MM.1S (cell line): ENCODE results near the gene PTTG1.
A peak's percentile ranks its signal among the peaks of the same experiment; 100 is the strongest.
"Not testable (repeated sequence)": the region's sequence is repeated elsewhere in the genome, so short reads cannot be mapped to it uniquely, and the experiment has no call there.

Experiments
- DNase-seq: peaks from one replicate; pipeline ENCODE4 v3.0.0-alpha.2; 2015
- H2AFZ ChIP-seq: fragments of 300-600 bp; sonication (generic); 2 replicates; pipeline ENCODE4 v1.6.0; 2016; ENCODE audit warnings: antibody characterized with exemption, low read length
- H3F3A ChIP-seq: fragments of 300-600 bp; sonication (generic); 2 replicates; pipeline ENCODE4 v1.6.1; 2016; ENCODE audit warnings: mild to moderate bottlenecking, antibody characterized with exemption, low read length, moderate library complexity, mixed read lengths; ENCODE audit not compliant: insufficient read depth
- H3K27ac ChIP-seq: fragments of 300-600 bp; sonication (generic); 2 replicates; pipeline ENCODE4 v1.5.1; 2016; ENCODE audit warnings: mild to moderate bottlenecking, low read length
- H3K27me3 ChIP-seq: fragments of 300-600 bp; sonication (generic); replicated peaks from 2 replicates; pipeline ENCODE4 v1.6.0; 2016; ENCODE audit warnings: low read length; ENCODE audit not compliant: insufficient read depth
- H3K36me3 ChIP-seq: fragments of 300-600 bp; sonication (generic); replicated peaks from 2 replicates; pipeline ENCODE4 v1.6.1; 2016; ENCODE audit warnings: mild to moderate bottlenecking, low read length, mixed read lengths; ENCODE audit not compliant: insufficient read depth
- H3K4me1 ChIP-seq: fragments of 300-600 bp; sonication (generic); 2 replicates; pipeline ENCODE4 v1.6.1; 2016; ENCODE audit warnings: low read length, mixed read lengths
- H3K4me2 ChIP-seq: fragments of 300-600 bp; sonication (generic); 2 replicates; pipeline ENCODE4 v1.6.0; 2016; ENCODE audit warnings: low read depth, low read length
- H3K4me3 ChIP-seq: fragments of 300-600 bp; sonication (generic); 2 replicates; pipeline ENCODE4 v1.5.1; 2016; ENCODE audit warnings: low read length, mixed read lengths
- H3K79me2 ChIP-seq: fragments of 300-600 bp; sonication (generic); 2 replicates; pipeline ENCODE4 v1.6.1; 2016; ENCODE audit warnings: mixed run types, low read length, mixed read lengths
- H3K9ac ChIP-seq: fragments of 300-600 bp; sonication (generic); 2 replicates; pipeline ENCODE4 v1.6.1; 2016; ENCODE audit warnings: low read length, mixed read lengths
- H3K9me2 ChIP-seq: fragments of 300-600 bp; sonication (generic); replicated peaks from 2 replicates; pipeline ENCODE4 v1.6.1; 2016; ENCODE audit warnings: mild to moderate bottlenecking, low read length, mixed read lengths; ENCODE audit not compliant: insufficient read depth
- H3K9me3 ChIP-seq: fragments of 300-600 bp; sonication (generic); replicated peaks from 2 replicates; pipeline ENCODE4 v1.6.1; 2016; ENCODE audit warnings: mild to moderate bottlenecking, low read length, mixed read lengths; ENCODE audit not compliant: insufficient read depth
- H4K20me1 ChIP-seq: fragments of 300-600 bp; sonication (generic); 2 replicates; pipeline ENCODE4 v1.6.1; 2016; ENCODE audit warnings: mild to moderate bottlenecking, low read length, moderate library complexity, mixed read lengths; ENCODE audit not compliant: insufficient read depth
- CTCF ChIP-seq: fragments of 300-600 bp; sonication (generic); IDR thresholded peaks from 2 replicates; pipeline ENCODE4 v1.5.1; 2016; ENCODE audit warnings: antibody characterized with exemption, low read length, mixed read lengths
- EZH2 ChIP-seq: fragments of 300-600 bp; sonication (generic); optimal IDR thresholded peaks from 2 replicates; pipeline ENCODE3; 2017; ENCODE audit warnings: low read depth, mild to moderate bottlenecking, antibody characterized with exemption, low read length, mixed read lengths
- EZH2phosphoT487 ChIP-seq: fragments of 300-600 bp; sonication (generic); IDR thresholded peaks from 2 replicates; pipeline ENCODE4 v1.6.1; 2018; ENCODE audit warnings: antibody characterized with exemption, low read length

The PTTG1 gene

GRCh38 chr5:160436017-160436416 lies 14.4 kb downstream of the PTTG1 start:
- Histone ChIP-seq H3K79me2 (no peaks in the 10 kb centered on the region), H3K4me2 (no peak overlapping the region), H4K20me1 (no peaks in the 10 kb centered on the region)

GRCh38 chr5:160436661-160437060 lies 15.0 kb downstream of the PTTG1 start:
- not testable (repeated sequence) for H3K27ac ChIP-seq, H2AFZ ChIP-seq, H3K36me3 ChIP-seq, H3F3A ChIP-seq, H3K9me3 ChIP-seq, H3K4me3 ChIP-seq, H4K20me1 ChIP-seq, H3K79me2 ChIP-seq, H3K4me2 ChIP-seq, H3K9ac ChIP-seq, H3K9me2 ChIP-seq, H3K27me3 ChIP-seq, DNase-seq
- peaks cover 12% of the 10 kb centered on the region for H3K4me1 ChIP-seq

More at GRCh38 chr5:160436017-160436416, 14.4 kb downstream of the PTTG1 start:
- Histone ChIP-seq H3K36me3 (no peaks in the 10 kb centered on the region), H3K27ac (no peak overlapping the region), H3K9me3 (no peaks in the 10 kb centered on the region), H3F3A (0 out of 2 replicates have a peak, but pooled peaks cover 2% of the 10 kb centered on the region), H2AFZ (no peak overlapping the region), H3K4me1 (peaks cover 6% of the 10 kb centered on the region; the same call in 1 of the 2 replicates), H3K27me3 (no peaks in the 10 kb centered on the region), H3K4me3 (no peak overlapping the region), H3K9me2 (no peaks in the 10 kb centered on the region), H3K9ac (no peak overlapping the region)
- DNase-seq, result no peak
- no peak for TF ChIP-seq EZH2phosphoT487
- TF ChIP-seq CTCF, result no peak
- no peak for TF ChIP-seq EZH2

- no peaks in the 10 kb centered on the region for H3K79me2 ChIP-seq
- H3K27ac ChIP-seq, result no peak overlapping the region
- H3K9ac ChIP-seq, result no peak overlapping the region
- 0 out of 2 replicates have a peak, but pooled peaks cover 2% of the 10 kb centered on the region for H3F3A ChIP-seq
- H3K9me3 ChIP-seq, result no peaks in the 10 kb centered on the region
- DNase-seq, result no peak
- no peaks in the 10 kb centered on the region for H4K20me1 ChIP-seq
- H3K4me1 ChIP-seq, result peaks cover 18% of the 10 kb centered on the region
- H3K36me3 ChIP-seq, result no peaks in the 10 kb centered on the region
- no peaks in the 10 kb centered on the region for H3K27me3 ChIP-seq
- no peak for TF ChIP-seq EZH2
- TF ChIP-seq CTCF, result no peak
- TF ChIP-seq EZH2phosphoT487, result no peak
- H2AFZ ChIP-seq, result no peak overlapping the region
- no peak overlapping the region for H3K4me2 ChIP-seq
- no peak overlapping the region for H3K4me3 ChIP-seq
- no peaks in the 10 kb centered on the region for H3K9me2 ChIP-seq
These were observed 15.6 kb downstream of the PTTG1 start for GRCh38 chr5:160437271-160437670.

GRCh38 chr5:160438316-160439204 lies 16.9 kb downstream of the PTTG1 start:
- H3K4me1 ChIP-seq, result peaks cover 31% of the 10 kb centered on the region
- peak overlapping the region; percentile 32; the same call in 1 of the 2 replicates for H3K9ac ChIP-seq
- H4K20me1 ChIP-seq, result no peaks in the 10 kb centered on the region
- H3K79me2 ChIP-seq, result no peaks in the 10 kb centered on the region
- no peaks in the 10 kb centered on the region for H3K36me3 ChIP-seq
- no peak for TF ChIP-seq EZH2phosphoT487
- TF ChIP-seq CTCF, result peak; percentile 95
- H3F3A ChIP-seq, result peaks cover 11% of the 10 kb centered on the region; the same call in 1 of the 2 replicates
- no peaks in the 10 kb centered on the region for H3K9me2 ChIP-seq
- no peaks in the 10 kb centered on the region for H3K27me3 ChIP-seq
- DNase-seq, result peak; percentile 80
- H3K9me3 ChIP-seq, result no peaks in the 10 kb centered on the region
- H3K4me3 ChIP-seq, result peak overlapping the region; percentile 61
- H3K27ac ChIP-seq, result peak overlapping the region; percentile 25; the same call in 1 of the 2 replicates
- H2AFZ ChIP-seq, result peak overlapping the region; percentile 58
- H3K4me2 ChIP-seq, result peak overlapping the region; percentile 67
